HG03520 (cell line): ENCODE results near the gene CNTN5.
A peak's percentile ranks its signal among the peaks of the same experiment; 100 is the strongest.

Experiments used
- ATAC-seq: cut with Tn5 transposase; IDR thresholded peaks from one replicate; pipeline ENCODE4 v1.9.1; 2021; ENCODE audit warnings: mild to moderate bottlenecking, moderate library complexity; ENCODE audit not compliant: unreplicated experiment

CNTN5 gene

GRCh38 chr11:99371257-99371656 is 350.5 kb downstream of the CNTN5 start:
- no peak for ATAC-seq

DNA sequence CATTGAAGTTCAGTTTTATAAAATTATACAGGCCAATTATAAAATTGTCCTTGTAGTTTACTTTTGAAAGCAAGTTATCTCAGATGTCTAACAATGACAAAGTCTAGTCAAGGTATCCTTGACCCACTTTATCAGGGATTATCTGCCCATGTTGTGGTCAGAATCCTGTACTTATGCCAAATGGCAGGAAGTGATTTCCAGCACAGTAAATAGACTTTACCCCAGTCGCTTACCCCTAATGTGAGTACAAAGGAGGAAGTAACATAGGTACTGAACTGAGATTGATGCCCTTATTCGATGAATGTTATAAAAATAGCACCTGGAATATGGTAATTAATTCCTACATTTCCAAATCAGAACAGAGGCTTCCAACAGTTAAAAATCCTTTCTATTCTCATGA is 355.7 kb downstream of the CNTN5 start:
- ATAC-seq: no peak

DNA sequence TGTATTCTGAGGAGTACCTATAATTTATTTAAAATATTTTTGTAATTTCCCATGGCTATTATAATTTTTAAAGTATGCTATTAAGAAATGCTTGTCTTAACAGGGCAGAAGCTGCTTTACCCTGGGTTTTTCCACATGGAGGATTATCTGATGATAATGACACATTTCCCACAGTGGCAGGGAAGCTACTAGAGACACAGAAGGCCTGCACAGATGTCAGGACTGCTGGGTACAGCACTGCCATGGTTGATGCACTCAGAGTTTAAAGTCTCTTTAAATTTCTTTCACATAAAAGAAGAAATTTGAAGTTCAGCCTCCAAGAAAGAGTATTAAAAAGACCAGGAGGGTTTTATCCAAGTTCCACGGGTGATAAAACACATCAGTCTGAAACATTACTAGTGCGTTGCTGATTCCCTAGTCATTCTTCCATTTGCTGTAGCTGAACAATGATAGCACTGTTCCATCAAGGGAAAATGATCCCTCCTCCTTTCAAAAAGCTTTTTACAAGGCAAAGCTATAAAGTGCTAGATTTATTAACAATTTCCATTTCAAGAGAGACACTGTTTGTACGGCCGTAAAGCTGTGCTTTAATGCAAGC is 363.0 kb downstream of the CNTN5 start:
- ATAC-seq: no peak

DNA sequence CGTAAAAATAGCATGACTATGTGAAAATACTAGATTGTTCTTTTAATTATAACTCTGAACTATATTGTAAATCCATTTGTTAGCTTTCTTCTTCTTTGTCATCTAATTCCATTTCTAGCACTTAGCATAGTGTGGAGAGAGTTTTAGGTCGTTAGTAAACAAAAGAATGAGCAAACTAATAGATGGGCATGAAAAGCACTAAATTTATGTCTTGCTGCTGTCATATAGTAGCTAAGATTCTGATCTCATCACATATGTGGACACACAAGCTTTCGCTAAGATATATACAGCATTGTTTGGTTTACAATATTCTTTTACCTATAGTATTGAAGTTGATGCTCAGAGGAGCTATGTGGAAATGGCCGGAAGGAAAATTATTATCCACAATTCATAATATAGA is 370.5 kb downstream of the CNTN5 start:
- no peak for ATAC-seq

DNA sequence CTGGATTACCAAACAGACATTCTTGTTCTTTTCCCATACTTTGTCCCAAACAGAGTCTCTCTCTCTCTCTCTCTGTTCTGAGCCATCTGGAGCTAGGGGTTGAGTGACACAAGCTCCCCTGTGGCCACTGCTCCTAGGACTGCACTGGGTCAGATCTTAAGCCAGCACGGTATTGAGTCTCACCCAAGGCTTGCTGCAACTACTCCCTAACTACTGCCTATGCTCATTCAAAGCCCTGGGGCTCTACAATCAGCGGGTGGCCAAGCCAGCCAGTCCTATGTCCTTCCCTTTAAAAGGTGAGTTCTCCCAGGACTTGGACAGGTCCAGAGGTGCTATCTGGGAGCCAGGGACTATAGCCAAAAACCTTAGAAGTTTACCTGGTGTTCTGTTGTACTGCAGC is 385.6 kb downstream of the CNTN5 start:
- ATAC-seq: no peak

GRCh38 chr11:99410636-99411035 is 389.9 kb downstream of the CNTN5 start:
- no peak for ATAC-seq

GRCh38 chr11:99418927-99419720 is 398.4 kb downstream of the CNTN5 start:
- ATAC-seq: no peak

- no peak for ATAC-seq
These were observed 399.2 kb downstream of the CNTN5 start for GRCh38 chr11:99419991-99420390.

- no peak for ATAC-seq
These were observed 402.1 kb downstream of the CNTN5 start for GRCh38 chr11:99422581-99423427.

DNA sequence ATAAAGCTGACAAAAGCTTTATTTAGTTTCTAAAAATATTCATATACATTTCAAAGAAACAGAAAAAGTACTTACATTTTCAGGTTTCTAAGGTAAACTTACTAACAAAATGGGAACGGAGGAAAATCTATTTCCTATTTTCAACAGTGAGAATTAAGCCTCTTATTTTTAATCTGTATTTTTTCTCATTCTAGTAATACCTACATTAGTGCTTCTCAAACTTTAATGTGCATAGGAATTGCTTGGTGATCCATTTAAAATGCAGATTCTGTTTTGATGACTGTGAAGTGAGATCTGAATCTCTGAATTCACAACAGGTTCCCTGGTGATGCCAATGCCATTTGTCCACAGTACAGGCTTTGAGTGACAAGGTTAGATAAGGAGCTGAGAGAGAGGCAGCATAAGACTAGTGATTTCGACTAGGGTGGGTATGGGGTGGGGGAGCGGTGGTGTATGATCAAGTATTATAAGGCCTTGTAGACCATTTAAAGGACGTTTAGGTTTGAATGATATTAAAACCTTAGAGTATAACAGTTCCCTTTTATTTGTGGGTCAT is 402.8 kb downstream of the CNTN5 start:
- no peak for ATAC-seq

- ATAC-seq: no peak
These were observed 403.8 kb downstream of the CNTN5 start for GRCh38 chr11:99424313-99425084.

DNA sequence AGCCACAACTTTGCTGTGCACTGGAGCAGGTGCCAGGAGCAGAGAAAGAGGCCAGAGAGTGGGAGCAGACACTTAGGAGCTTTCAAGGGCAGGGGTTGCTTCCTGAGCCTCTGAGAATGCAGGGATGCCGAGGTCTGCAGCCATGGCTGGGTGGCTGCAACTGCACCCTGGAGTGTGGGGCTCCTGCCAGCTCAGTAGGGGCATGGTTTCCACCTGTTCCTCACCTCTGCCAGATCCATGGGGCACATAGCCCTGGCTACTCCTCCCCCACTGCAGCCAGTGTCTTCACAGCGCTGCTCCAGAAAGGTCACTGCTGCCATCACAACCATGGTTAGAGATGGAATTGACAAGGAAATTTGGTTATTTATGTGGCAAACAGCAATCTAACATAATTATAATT is 404.8 kb downstream of the CNTN5 start:
- no peak for ATAC-seq

DNA sequence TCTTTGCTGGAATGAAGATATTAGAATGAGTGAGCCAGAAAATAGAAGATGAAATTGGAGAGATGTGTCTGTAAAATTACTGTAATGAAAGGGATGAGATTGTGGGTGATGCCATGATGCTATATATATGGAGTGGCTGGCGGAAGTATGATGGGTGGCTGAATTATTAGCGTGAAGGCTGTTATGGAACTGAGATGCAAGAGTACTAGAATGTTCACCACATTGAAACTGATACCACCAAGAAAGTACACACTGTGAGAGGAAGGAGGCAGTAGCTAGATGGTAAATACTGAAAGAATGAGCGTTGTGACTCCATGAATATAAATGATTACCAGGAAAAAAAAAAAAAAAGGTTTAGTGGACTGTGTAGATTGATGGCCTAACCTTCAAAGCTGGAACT is 411.9 kb downstream of the CNTN5 start:
- ATAC-seq: peak; percentile 80

- ATAC-seq: no peak
These were observed 422.5 kb downstream of the CNTN5 start for GRCh38 chr11:99443276-99443675.

- no peak for ATAC-seq
These were observed 425.7 kb downstream of the CNTN5 start for GRCh38 chr11:99446400-99446799.

- ATAC-seq: no peak
These were observed 428.6 kb downstream of the CNTN5 start for GRCh38 chr11:99449345-99449744.

GRCh38 chr11:99452075-99452474 is 431.3 kb downstream of the CNTN5 start:
- no peak for ATAC-seq

GRCh38 chr11:99461913-99462312 is 441.2 kb downstream of the CNTN5 start:
- no peak for ATAC-seq

DNA sequence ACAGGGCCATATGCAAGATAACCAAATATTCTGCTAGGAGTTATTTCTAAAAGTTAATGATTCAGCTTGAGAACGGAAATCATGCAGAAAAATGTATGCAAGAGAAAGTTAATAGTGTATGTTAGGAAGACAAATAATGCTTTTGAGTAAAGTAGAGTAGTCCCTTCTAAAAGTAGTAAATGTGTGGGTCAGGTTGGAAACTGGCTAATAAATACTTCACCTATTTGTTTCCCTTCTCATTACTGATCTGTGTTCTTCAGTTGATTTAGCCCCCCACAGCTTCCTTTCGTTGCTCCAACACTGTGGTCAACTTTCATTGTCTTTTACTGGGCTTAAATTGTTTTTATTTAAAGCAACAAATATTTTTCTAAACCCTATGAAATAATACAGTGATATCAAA is 444.2 kb downstream of the CNTN5 start:
- ATAC-seq: no peak

GRCh38 chr11:99489581-99489980 is 468.8 kb downstream of the CNTN5 start:
- no peak for ATAC-seq

DNA sequence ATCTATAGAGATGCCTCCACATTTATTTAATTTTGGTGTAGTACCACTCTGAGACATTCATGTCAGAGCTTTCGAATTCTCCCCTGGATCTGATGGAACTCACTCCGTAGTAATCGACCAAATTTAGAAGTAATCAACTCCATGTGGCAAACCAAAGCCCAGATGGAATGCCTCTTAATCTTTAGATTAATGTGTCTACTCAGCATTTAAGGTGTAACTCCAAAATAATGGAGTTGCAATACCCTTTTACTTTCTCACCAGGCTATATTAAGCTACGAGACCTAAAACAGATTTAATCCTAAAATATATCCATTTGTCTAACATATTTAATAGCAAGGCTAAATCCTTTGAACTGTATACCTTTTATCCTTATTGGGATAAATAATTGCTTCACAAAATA is 473.3 kb downstream of the CNTN5 start:
- ATAC-seq: no peak
